Lower leg skin (tissue), 4 donors: Measurements from ENCODE around the gene TLE5. TPM values are rescaled to one million over a fixed set of nuclear protein-coding genes. Genes with fewer than 3 reads are reported as not detected.

Source experiments
- DNase-seq, 2 donors: peaks; one replicate each; pipeline ENCODE4 v3.0.0-alpha.2; 2019; ENCODE audit warnings: low spot score in 2 of 2
- H3K4me3 ChIP-seq: fragments of 200-600 bp; sonication (generic); 2 replicates; pipeline ENCODE4 v1.5.1; 2017; ENCODE audit warnings: mild to moderate bottlenecking, low read depth; ENCODE audit not compliant: poor library complexity, severe bottlenecking
- CTCF ChIP-seq, 3 donors: fragments of 450-650 bp; IDR thresholded peaks; one replicate each; pipeline ENCODE4 v1.5.1; 2016; ENCODE audit warnings: antibody characterized with exemption in 3 of 3, mild to moderate bottlenecking in 3 of 3, moderate library complexity in 2 of 3
- POLR2A ChIP-seq, 2 donors: fragments of 450-650 bp; IDR thresholded peaks; one replicate each; pipeline ENCODE4 v1.6.1; 2016 to 2017; ENCODE audit warnings: antibody characterized with exemption in 2 of 2, mild to moderate bottlenecking in 1 of 2, moderate library complexity in 1 of 2
- WGBS, 2 donors: methylation state at CpG; one replicate each; pipeline ENCODE4 v1.1.5; 2018; 5-methylcytosine and 5-hydroxymethylcytosine counted together
- intact Hi-C: fragments of 100-400 bp; cut with DNase I; formaldehyde crosslinking; loops from one replicate; pipeline ENCODE4 v1.15.0; 2023; ENCODE audit warnings: low total_unique reads
- total RNA-seq, 4 donors: library from RNA; depleted of rRNA; stranded (reverse); fragments of >200 nt; gene quantifications; one replicate each; pipeline ENCODE4 v1.1.0, GENCODE V29; 2016

The TLE5 gene
- total RNA-seq, 4 donors from 2014 or later = 329 to 533 (median 387) TPM

- no peak for TF ChIP-seq CTCF (IDR thresholded peaks at IDR 0.05)
- TF ChIP-seq POLR2A (IDR thresholded peaks at IDR 0.05) = no peak
Observed at GRCh38 chr19:3036119-3036976, 25.9 kb downstream of the TLE5 start.

GRCh38 chr19:3035542-3036118 is 26.7 kb downstream of the TLE5 start:
- intact Hi-C loops = no loop called here
- DNase-seq = peak; percentile 98 to 99
- WGBS, 2 donors = 0 to 1% methylated on average over 26 to 29 of the region's 29 CpGs

More at GRCh38 chr19:3036119-3036976, 25.9 kb downstream of the TLE5 start:
- DNase-seq = peak; percentile 94 to 99
- intact Hi-C loops = no loop called here
- WGBS, 2 donors = 1 to 2% methylated on average over 29 to 32 of the region's 44 CpGs
- H3K4me3 ChIP-seq = peak overlapping the region; percentile 35

GRCh38 chr19:3034656-3035541 is 27.4 kb downstream of the TLE5 start:
- intact Hi-C loops = no loop called here
- TF ChIP-seq POLR2A (IDR thresholded peaks at IDR 0.05) (no peak), CTCF (IDR thresholded peaks at IDR 0.05) (no peak)
- no peak for DNase-seq
- WGBS, 2 donors = 10 to 11% methylated on average over 24 to 26 of the region's 28 CpGs
- peak overlapping the region; percentile 34 for H3K4me3 ChIP-seq

More at GRCh38 chr19:3035542-3036118, 26.7 kb downstream of the TLE5 start:
- TF ChIP-seq CTCF (IDR thresholded peaks at IDR 0.05) (no peak), POLR2A (IDR thresholded peaks at IDR 0.05) (no peak)
- peak overlapping the region; percentile 35 for H3K4me3 ChIP-seq

- TF ChIP-seq CTCF (IDR thresholded peaks at IDR 0.05) = no peak
- no peak for TF ChIP-seq POLR2A (IDR thresholded peaks at IDR 0.05)
- H3K4me3 ChIP-seq = no peak overlapping the region
- intact Hi-C loops = no loop called here
- DNase-seq = no peak
Observed at GRCh38 chr19:3034406-3034655, 28.0 kb downstream of the TLE5 start.

GRCh38 chr19:3033595-3034405 is 28.5 kb downstream of the TLE5 start:
- TF ChIP-seq CTCF (IDR thresholded peaks at IDR 0.05) (no peak), POLR2A (IDR thresholded peaks at IDR 0.05) (no peak)
- 76 to 81% methylated on average over 11 of the region's 11 CpGs for WGBS, 2 donors
- no peak for DNase-seq
- intact Hi-C loops = no loop called here
- H3K4me3 ChIP-seq = no peak overlapping the region
